GM10248 (cell line): ENCODE data around the gene FTSJ1.

ENCODE experiments used
- CTCF ChIA-PET: fragments of 300-600 bp; sonication (Branson Sonifier 250); formaldehyde crosslinking; extraction: SDS; loops from one replicate; lab custom pipeline; 2021; ENCODE audit warnings: antibody characterized with exemption; lab: Yijun Ruan, JAX
- POLR2A ChIA-PET: fragments of 350-650 bp; sonication (Branson Sonifier 250); formaldehyde crosslinking; extraction: SDS; loops from one replicate; lab custom pipeline; 2020; ENCODE audit warnings: antibody characterized with exemption; lab: Yijun Ruan, JAX
- DNase-seq: peaks from one replicate; pipeline ENCODE4 v3.0.0; 2012; ENCODE audit errors: extremely low spot score
- CTCF ChIP-seq: IDR thresholded peaks from 2 replicates; pipeline ENCODE4 v1.5.1; 2012; ENCODE audit warnings: mild to moderate bottlenecking, low read depth; ENCODE audit errors: extremely low read depth, missing control alignments, control extremely low read depth

The FTSJ1 gene

GRCh38 chrX:48505481-48505880 lies 29.5 kb downstream of the FTSJ1 start:
- POLR2A ChIA-PET, result no interaction called here
- CTCF ChIA-PET, result no interaction called here
- TF ChIP-seq CTCF, result no peak
- no peak for DNase-seq

GRCh38 chrX:48507246-48507645 lies 31.2 kb downstream of the FTSJ1 start:
- CTCF ChIA-PET, result no interaction called here
- TF ChIP-seq CTCF, result no peak
- no peak for DNase-seq
- POLR2A ChIA-PET, result no interaction called here

GRCh38 chrX:48508400-48509244 lies 32.6 kb downstream of the FTSJ1 start, which contains the start of gene PORCN:
Gene PORCN (plus strand): TSS chrX:48508992. CDS start chrX:48509821, 829 bp downstream.
- POLR2A ChIA-PET, result no interaction called here
- no peak for TF ChIP-seq CTCF
- peak; percentile 91 for DNase-seq
- CTCF ChIA-PET, result no interaction called here

- DNase-seq, result no peak
- ChIA-PET CTCF (no interaction called here), POLR2A (no interaction called here)
- TF ChIP-seq CTCF, result no peak
These were observed 33.2 kb downstream of the FTSJ1 start for GRCh38 chrX:48509245-48509590.

- CTCF ChIA-PET, result no interaction called here
- DNase-seq, result no peak
- POLR2A ChIA-PET, result no interaction called here
- TF ChIP-seq CTCF, result no peak
These were observed 33.6 kb downstream of the FTSJ1 start for GRCh38 chrX:48509619-48510018.

- TF ChIP-seq CTCF, result peak; percentile 18
- no peak for DNase-seq
- CTCF ChIA-PET, result no interaction called here
- POLR2A ChIA-PET, result no interaction called here
These were observed 35.6 kb downstream of the FTSJ1 start for GRCh38 chrX:48511560-48511959.
